Retinal pigment epithelial cell (primary cell): ENCODE measurements around the gene ZSCAN10.
"Not testable (repeated sequence)": the region's sequence is repeated elsewhere in the genome, so short reads cannot be mapped to it uniquely, and the experiment has no call there.

Source experiments
- DNase-seq: peaks from one replicate; pipeline ENCODE4 v3.0.0-alpha.2; 2010; ENCODE audit warnings: low read depth
- H3K4me3 ChIP-seq: 2 replicates; pipeline ENCODE4 v1.5.1; 2011; ENCODE audit warnings: mild to moderate bottlenecking, low read length, control low read depth, moderate library complexity
- CTCF ChIP-seq: conservative IDR thresholded peaks from 2 replicates; pipeline ENCODE4 v1.5.1; 2011; ENCODE audit warnings: low read depth, low read length, control low read depth, inconsistent platforms

Gene ZSCAN10

DNA sequence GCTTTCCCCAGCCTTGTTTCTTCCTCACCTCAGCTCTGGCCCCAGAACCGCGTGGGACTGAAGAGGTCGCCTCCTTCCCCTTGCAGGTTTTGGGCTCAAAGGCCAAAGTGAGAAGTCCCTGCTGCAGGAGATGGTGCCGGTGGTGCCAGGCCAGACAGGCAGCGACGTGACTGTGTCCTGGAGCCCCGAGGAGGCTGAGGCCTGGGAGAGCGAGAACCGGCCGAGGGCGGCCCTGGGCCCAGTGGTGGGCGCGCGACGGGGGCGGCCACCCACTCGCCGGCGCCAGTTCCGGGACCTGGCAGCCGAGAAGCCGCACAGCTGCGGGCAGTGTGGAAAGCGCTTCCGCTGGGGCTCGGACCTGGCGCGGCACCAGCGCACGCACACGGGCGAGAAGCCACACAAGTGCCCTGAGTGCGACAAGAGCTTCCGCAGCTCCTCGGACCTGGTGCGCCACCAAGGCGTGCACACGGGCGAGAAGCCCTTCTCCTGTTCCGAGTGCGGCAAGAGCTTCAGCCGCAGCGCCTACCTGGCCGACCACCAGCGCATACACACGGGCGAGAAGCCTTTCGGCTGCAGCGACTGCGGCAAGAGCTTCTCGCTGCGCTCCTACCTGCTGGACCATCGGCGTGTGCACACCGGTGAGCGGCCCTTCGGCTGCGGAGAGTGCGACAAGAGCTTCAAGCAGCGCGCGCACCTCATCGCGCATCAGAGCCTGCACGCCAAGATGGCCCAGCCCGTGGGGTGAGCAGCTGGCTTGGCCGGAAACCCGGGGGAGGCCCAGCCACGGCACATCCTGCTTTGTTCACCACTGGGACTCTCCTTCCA lies 41.7 kb upstream of the ZSCAN10 start:
- no peak overlapping the region for H3K4me3 ChIP-seq
- no peak for TF ChIP-seq CTCF
- no peak for DNase-seq

DNA sequence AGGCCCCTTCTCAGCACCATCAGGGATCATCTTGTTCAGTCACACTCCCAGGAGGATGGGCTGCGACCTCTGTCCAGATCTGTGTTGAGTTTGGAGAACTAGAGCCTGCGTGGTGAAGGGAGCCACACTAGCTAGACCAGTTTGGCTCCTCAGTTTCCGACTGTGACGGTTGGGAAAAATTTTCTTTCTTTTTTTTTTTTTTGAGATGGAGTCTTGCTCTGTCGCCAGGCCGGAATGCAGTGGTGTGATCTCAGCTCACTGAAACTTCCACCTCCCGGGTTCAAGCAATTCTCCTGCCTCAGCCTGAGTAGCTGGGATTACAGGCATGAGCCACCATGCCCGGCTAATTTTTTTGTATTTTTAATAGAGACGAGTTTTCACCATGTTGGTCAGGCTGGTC lies 40.5 kb upstream of the ZSCAN10 start:
- H3K4me3 ChIP-seq, DNase-seq: not testable (repeated sequence)

- DNase-seq, result no peak
- H3K4me3 ChIP-seq, result no peak overlapping the region
- no peak for TF ChIP-seq CTCF
Observed at GRCh38 chr16:3138823-3139426, 39.8 kb upstream of the ZSCAN10 start.

- no peak overlapping the region for H3K4me3 ChIP-seq
- no peak for TF ChIP-seq CTCF
- DNase-seq, result no peak
Observed at GRCh38 chr16:3138342-3138741, 39.2 kb upstream of the ZSCAN10 start.

DNA sequence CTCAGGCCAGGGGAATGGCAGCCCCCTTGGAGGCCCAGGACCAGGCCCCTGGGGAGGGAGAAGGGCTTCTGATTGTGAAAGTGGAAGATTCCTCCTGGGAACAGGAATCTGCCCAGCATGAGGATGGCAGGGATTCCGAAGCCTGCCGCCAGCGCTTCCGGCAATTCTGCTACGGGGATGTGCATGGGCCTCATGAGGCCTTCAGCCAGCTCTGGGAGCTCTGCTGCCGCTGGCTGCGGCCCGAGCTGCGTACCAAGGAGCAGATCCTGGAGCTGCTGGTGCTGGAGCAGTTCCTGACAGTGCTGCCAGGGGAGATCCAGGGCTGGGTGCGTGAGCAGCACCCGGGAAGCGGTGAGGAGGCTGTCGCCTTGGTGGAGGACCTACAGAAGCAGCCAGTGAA lies 38.2 kb upstream of the ZSCAN10 start:
- DNase-seq, result no peak
- H3K4me3 ChIP-seq, result no peak overlapping the region
- TF ChIP-seq CTCF, result no peak

- H3K4me3 ChIP-seq, result peak overlapping the region; percentile 71
- TF ChIP-seq CTCF, result no peak
- DNase-seq, result no peak
Observed at GRCh38 chr16:3135126-3135715, 36.1 kb upstream of the ZSCAN10 start.

- no peak for TF ChIP-seq CTCF
- peak within 1 kb of the TSS; percentile 99 for H3K4me3 ChIP-seq
- peak; percentile 93 for DNase-seq
Observed at GRCh38 chr16:3134338-3135125, 35.4 kb upstream of the ZSCAN10 start, which contains the start of gene ZNF213. Gene ZNF213, plus strand, starts transcription at chr16:3135029. Its CDS starts 2,252 bp downstream, at chr16:3137281.
